NCI-H1092 treated with DMSO at 0.1 percent for 48 hours (cell line): ENCODE data around the gene ZNF394.
"Not testable (repeated sequence)": the region's sequence is repeated elsewhere in the genome, so short reads cannot be mapped to it uniquely, and the experiment has no call there.

Experiments used
- DNase-seq: peaks from one replicate; lab custom pipeline; 2025; lab: John Stamatoyannopoulos, UW

ZNF394 gene

GRCh38 chr7:99499721-99500636, at the start of gene ZNF394:
Gene ZNF394, minus strand, starts transcription at chr7:99500281. Its CDS starts 188 bp downstream, at chr7:99500093.
- peak; percentile 93 for DNase-seq

- DNase-seq, result not testable (repeated sequence)
These were observed 49.5 kb upstream of the ZNF394 start for GRCh38 chr7:99549545-99549944.

GRCh38 chr7:99545308-99545707, 45.2 kb upstream of the ZNF394 start:
- not testable (repeated sequence) for DNase-seq

GRCh38 chr7:99543916-99544315, 43.8 kb upstream of the ZNF394 start:
- DNase-seq, result no peak

- DNase-seq, result no peak
These were observed 43.1 kb upstream of the ZNF394 start for GRCh38 chr7:99543081-99543671.

- DNase-seq, result no peak
These were observed 41.1 kb upstream of the ZNF394 start for GRCh38 chr7:99541212-99541611.

GRCh38 chr7:99540542-99540941, 40.5 kb upstream of the ZNF394 start:
- DNase-seq, result no peak

- DNase-seq, result no peak
These were observed 39.2 kb upstream of the ZNF394 start for GRCh38 chr7:99539213-99539811.

- no peak for DNase-seq
These were observed 35.6 kb upstream of the ZNF394 start for GRCh38 chr7:99535667-99536066.

- no peak for DNase-seq
These were observed 31.3 kb upstream of the ZNF394 start for GRCh38 chr7:99531354-99531765.

- no peak for DNase-seq
These were observed 25.8 kb upstream of the ZNF394 start for GRCh38 chr7:99525713-99526440.

- no peak for DNase-seq
These were observed 21.3 kb upstream of the ZNF394 start for GRCh38 chr7:99521399-99521798.

- no peak for DNase-seq
These were observed 14.0 kb upstream of the ZNF394 start for GRCh38 chr7:99514050-99514449.

- DNase-seq, result no peak
These were observed 5.2 kb upstream of the ZNF394 start for GRCh38 chr7:99505324-99505662.

- DNase-seq, result peak; percentile 99
These were observed 4.7 kb upstream of the ZNF394 start, which contains the start of gene ZKSCAN5 for GRCh38 chr7:99504603-99505323. Gene ZKSCAN5, plus strand, starts transcription at chr7:99504662. Its CDS starts 1,383 bp downstream, at chr7:99506045.

- DNase-seq, result no peak
These were observed 4.2 kb upstream of the ZNF394 start for GRCh38 chr7:99504281-99504602.

- DNase-seq, result not testable (repeated sequence)
These were observed 1.2 kb upstream of the ZNF394 start for GRCh38 chr7:99501236-99501635.

- DNase-seq, result no peak
These were observed 542 bp upstream of the ZNF394 start for GRCh38 chr7:99500637-99501009.

GRCh38 chr7:99499371-99499720, 735 bp downstream of the ZNF394 start:
- no peak for DNase-seq

GRCh38 chr7:99498546-99498944, 1.5 kb downstream of the ZNF394 start:
- DNase-seq, result no peak

- DNase-seq, result no peak
These were observed 2.1 kb downstream of the ZNF394 start for GRCh38 chr7:99497766-99498545.
